Right atrium auricular region (tissue), 2 donors: ENCODE data around the gene LRP1B. TPM values are rescaled to one million over a fixed set of nuclear protein-coding genes. Genes with fewer than 3 reads are reported as not detected.
"Not testable (repeated sequence)": the region's sequence is repeated elsewhere in the genome, so short reads cannot be mapped to it uniquely, and the experiment has no call there.

ENCODE experiments used
- DNase-seq: peaks from one replicate; pipeline ENCODE4 v3.0.0-alpha.2; 2019; ENCODE audit warnings: low spot score
- H3K27ac ChIP-seq, 2 donors: fragments of 200-600 bp; sonication (generic); 1 replicate in 1 of 2; 2 replicates in 1 of 2; pipeline ENCODE4 v1.5.1; 2016 to 2019
- H3K27me3 ChIP-seq, 2 donors: fragments of 200-600 bp; sonication (generic); one replicate each; pipeline versions ENCODE4 v1.5.1 to v1.6.0; 2017 to 2019
- H3K36me3 ChIP-seq: fragments of 200-600 bp; sonication (generic); one replicate; pipeline ENCODE4 v1.5.1; 2016
- H3K4me1 ChIP-seq, 2 donors: fragments of 200-600 bp; sonication (generic); one replicate each; pipeline versions ENCODE4 v1.5.1 to v1.6.0; 2017 to 2019
- H3K4me3 ChIP-seq, 2 donors: fragments of 200-600 bp; sonication (generic); 1 replicate in 1 of 2; 2 replicates in 1 of 2; pipeline ENCODE4 v1.5.1; 2017 to 2019; ENCODE audit warnings: mild to moderate bottlenecking in 1 of 2, moderate library complexity in 1 of 2
- H3K9me3 ChIP-seq, 2 donors: fragments of 200-600 bp; sonication (generic); one replicate each; pipeline ENCODE4 v1.5.1; 2019
- CTCF ChIP-seq, 2 donors: fragments of 200-600 bp; sonication (generic); IDR thresholded peaks; one replicate each; pipeline ENCODE4 v1.5.1; 2019; ENCODE audit warnings: antibody characterized with exemption in 2 of 2
- total RNA-seq, 2 donors: library from RNA; depleted of rRNA; stranded (reverse); fragments of >200 nt; gene quantifications; one replicate each; pipeline ENCODE4 v1.1.0, GENCODE V29; 2016

LRP1B gene
- total RNA-seq, 2 donors from 2014 or later = 0.44 to 0.47 TPM

DNA sequence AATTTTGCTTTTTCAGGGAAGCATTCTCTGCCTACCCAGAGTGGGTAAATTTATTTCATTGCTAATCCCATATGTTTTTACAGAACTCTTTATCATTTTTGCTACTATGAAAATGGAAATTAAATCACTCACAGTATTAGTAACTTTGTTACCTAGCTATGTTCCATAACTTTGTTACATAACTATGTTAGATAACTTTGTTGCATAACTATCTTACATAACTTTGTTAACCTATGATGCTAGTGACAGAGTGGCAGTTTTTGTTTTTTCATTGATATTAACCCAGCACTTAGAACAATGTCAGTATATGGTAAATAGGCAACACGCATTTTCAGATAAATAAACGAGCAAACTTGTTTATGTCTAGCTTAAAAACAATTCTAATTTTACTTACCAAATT lies 286.6 kb downstream of the LRP1B start:
- Histone ChIP-seq H3K36me3 (no peaks in the 10 kb centered on the region), H3K27me3 (no peaks in the 10 kb centered on the region), H3K4me3 (no peak overlapping the region), H3K4me1 (no peaks in the 10 kb centered on the region), H3K9me3 (no peaks in the 10 kb centered on the region), H3K27ac (no peak overlapping the region)
- TF ChIP-seq CTCF (IDR thresholded peaks at IDR 0.05) = no peak
- DNase-seq = no peak

DNA sequence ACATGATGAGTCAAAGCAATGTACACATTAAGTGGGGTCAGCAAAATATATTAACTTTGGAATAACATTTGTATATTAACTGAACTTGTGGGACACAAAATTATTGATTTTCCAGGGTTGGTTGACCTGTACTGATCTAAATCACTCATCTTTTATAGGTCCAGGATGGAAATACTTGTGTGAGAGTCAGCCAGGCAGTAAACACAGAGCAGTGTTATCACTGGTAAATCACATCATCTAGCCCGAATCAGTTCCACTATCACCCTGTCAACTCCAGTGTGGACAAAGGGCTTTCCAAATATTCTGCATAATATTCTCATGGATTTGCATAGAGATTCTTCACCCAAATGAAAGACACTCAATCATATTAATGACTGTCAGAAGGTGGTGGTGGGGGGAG lies 295.7 kb downstream of the LRP1B start:
- Histone ChIP-seq H3K4me3 (no peak overlapping the region), H3K9me3 (no peaks in the 10 kb centered on the region), H3K36me3 (no peaks in the 10 kb centered on the region), H3K27ac (no peak overlapping the region), H3K4me1 (no peaks in the 10 kb centered on the region), H3K27me3 (no peaks in the 10 kb centered on the region)
- no peak for TF ChIP-seq CTCF (IDR thresholded peaks at IDR 0.05)
- DNase-seq = no peak

- DNase-seq = no peak
- Histone ChIP-seq H3K9me3 (no peaks in the 10 kb centered on the region), H3K27me3 (no peaks in the 10 kb centered on the region), H3K4me1 (no peaks in the 10 kb centered on the region), H3K27ac (no peak overlapping the region), H3K4me3 (no peak overlapping the region), H3K36me3 (no peaks in the 10 kb centered on the region)
- TF ChIP-seq CTCF (IDR thresholded peaks at IDR 0.05) = no peak
Measured at GRCh38 chr2:141828761-141829160, 302.1 kb downstream of the LRP1B start.

DNA sequence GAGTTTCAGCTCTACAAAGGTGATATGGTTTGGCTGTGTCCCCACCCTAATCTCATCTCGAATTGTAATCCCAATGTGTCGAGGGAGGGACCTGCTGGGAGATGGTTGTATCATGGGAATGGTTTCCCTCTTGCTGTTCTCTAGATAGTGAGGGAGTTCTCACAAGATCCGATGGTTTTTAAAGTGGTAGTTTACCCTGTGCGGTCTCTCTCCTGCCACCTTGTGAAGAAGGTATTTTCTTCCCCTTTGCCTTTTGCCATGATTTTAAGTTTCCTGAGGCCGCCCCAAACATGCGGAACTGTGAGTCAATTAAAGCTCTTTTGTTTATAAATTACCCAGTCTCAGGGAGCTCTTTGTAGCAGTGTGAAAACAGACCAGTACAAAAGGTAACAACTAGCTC lies 306.0 kb downstream of the LRP1B start:
- no peaks in the 10 kb centered on the region for H3K9me3 ChIP-seq
- H3K27me3 ChIP-seq = no peaks in the 10 kb centered on the region
- no peak for TF ChIP-seq CTCF (IDR thresholded peaks at IDR 0.05)
- no peak overlapping the region for H3K4me3 ChIP-seq
- no peak for DNase-seq
- H3K27ac ChIP-seq = no peak overlapping the region
- no peaks in the 10 kb centered on the region for H3K36me3 ChIP-seq
- H3K4me1 ChIP-seq = no peaks in the 10 kb centered on the region

- H3K9me3 ChIP-seq = no peaks in the 10 kb centered on the region
Measured at GRCh38 chr2:141820893-141821292, 309.9 kb downstream of the LRP1B start.

GRCh38 chr2:141815320-141815719 lies 315.5 kb downstream of the LRP1B start:
- not testable (repeated sequence) for H3K36me3 ChIP-seq, H3K4me1 ChIP-seq, H3K27me3 ChIP-seq, H3K4me3 ChIP-seq, H3K27ac ChIP-seq, DNase-seq, H3K9me3 ChIP-seq

More at GRCh38 chr2:141820893-141821292, 309.9 kb downstream of the LRP1B start:
- Histone ChIP-seq H3K4me3 (no peak overlapping the region), H3K36me3 (no peaks in the 10 kb centered on the region), H3K27ac (no peak overlapping the region), H3K4me1 (no peaks in the 10 kb centered on the region), H3K27me3 (no peaks in the 10 kb centered on the region)
- DNase-seq = no peak
- TF ChIP-seq CTCF (IDR thresholded peaks at IDR 0.05) = no peak
